Measurements from ENCODE around the gene DYNC1H1.

DNA sequence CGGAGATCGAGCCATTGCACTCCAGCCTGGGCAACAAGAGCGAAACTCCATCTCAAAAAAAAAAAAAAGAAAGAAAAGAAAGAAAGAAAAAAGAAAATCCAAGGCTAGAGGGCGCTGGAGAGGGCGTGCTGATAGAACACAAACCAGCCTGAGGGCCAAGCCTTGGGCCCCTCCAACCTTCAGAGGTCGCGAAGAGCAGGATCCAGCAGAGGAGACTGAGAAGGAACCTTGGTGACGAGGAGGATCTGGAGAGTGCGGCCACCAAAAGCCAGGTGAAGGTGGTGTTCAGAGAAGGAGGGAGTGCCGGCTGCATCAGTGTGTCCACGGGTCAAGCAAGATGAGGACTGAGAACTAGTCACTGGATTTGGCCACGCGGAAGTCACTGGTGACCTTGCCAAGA is 4.1 kb upstream of the DYNC1H1 start:
- TF ChIP-seq ZXDB (tag by site-specific recombination; IDR thresholded peaks at IDR 0.05) (no peak), BCL11B (tag by site-specific recombination; IDR thresholded peaks at IDR 0.05; ENCODE audit: low read depth) (no peak), KLF9 (tag by site-specific recombination; IDR thresholded peaks at IDR 0.05; ENCODE audit: low read depth) (no peak), ZFP41 (tag by site-specific recombination; IDR thresholded peaks at IDR 0.05; ENCODE audit: borderline replicate concordance) (no peak), ZNF514 (tag by site-specific recombination; IDR thresholded peaks at IDR 0.05) (no peak), BCL11A (tag by site-specific recombination; IDR thresholded peaks at IDR 0.05; ENCODE audit: low read depth) (no peak), REST (tag by site-specific recombination; IDR thresholded peaks at IDR 0.05) (no peak), ZNF24 (tag by site-specific recombination; IDR thresholded peaks at IDR 0.05) (no peak), ZNF341 (tag by site-specific recombination; IDR thresholded peaks at IDR 0.05; ENCODE audit: low read depth) (no peak), ZNF324 (tag by site-specific recombination; IDR thresholded peaks at IDR 0.05) (no peak)
- TF ChIP-seq, protein P1, sequence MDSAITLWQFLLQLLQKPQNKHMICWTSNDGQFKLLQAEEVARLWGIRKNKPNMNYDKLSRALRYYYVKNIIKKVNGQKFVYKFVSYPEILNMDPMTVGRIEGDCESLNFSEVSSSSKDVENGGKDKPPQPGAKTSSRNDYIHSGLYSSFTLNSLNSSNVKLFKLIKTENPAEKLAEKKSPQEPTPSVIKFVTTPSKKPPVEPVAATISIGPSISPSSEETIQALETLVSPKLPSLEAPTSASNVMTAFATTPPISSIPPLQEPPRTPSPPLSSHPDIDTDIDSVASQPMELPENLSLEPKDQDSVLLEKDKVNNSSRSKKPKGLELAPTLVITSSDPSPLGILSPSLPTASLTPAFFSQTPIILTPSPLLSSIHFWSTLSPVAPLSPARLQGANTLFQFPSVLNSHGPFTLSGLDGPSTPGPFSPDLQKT (IDR thresholded peaks at IDR 0.05; ENCODE audit: borderline replicate concordance, low read depth, low read length) = no peak
